MV-4-11 (cell line): ENCODE data around the gene ATP2A3.

Experiments used
- DNase-seq: peaks from one replicate; lab custom pipeline; 2025; lab: John Stamatoyannopoulos, UW

Gene ATP2A3

DNA sequence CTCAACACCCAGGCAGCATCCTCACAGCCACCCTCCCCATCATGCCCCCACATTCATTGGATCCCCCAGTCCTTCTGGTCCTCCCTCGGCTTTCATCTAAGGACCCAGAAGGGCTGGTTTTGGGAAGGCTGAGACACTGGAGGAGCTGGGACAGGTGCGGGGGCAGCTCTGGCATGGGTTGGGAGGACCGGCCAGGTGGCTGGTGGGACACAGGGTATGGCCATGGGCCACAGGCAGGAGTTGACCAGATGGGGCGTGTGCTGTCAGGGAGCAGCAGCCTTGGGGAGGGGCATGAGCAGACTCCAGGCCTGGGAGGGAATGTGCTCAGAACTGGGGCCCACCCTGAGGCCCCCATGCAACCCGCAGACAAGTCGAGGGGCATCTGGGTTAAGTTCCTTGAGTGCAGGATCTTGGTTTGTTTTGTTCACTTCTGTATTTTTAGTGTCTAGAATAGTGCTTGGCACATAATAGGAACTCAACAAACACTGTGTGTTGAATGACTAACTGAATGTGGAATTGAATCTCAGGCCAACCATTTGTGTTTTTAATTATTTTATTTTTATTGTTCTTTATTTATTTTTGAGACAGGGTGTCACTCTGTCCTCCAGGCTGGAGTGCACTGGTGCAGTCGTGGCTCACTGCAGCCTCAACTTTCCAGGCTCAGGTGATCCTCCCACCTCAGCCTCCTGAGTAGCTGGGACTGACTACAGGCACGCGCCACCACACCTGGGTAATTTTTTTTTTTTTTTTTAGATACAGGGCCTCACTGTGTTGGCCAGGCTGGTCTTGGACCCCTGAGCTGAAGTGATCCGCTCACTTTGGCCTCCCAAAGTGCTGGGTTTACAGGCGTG is 53.6 kb downstream of the ATP2A3 start:
- no peak for DNase-seq

DNA sequence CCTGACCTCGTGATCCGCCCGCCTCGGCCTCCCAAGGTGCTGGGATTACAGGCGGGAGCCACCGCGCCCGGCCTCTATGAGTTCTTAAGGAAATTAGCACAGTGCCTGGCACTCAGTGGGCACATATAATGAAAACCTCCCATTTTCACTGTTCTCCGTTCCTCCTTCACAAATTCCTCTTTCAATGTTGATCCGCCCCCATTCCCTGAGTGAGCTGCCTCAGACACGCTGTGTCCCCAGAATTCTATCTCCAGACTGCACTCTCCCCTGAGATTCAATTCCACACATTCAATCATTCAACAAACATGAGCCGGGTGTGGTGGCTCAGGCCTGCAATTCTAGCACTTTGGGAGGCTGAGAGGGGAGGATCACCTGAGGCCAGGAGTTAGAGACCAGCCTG is 55.0 kb downstream of the ATP2A3 start:
- no peak for DNase-seq

DNA sequence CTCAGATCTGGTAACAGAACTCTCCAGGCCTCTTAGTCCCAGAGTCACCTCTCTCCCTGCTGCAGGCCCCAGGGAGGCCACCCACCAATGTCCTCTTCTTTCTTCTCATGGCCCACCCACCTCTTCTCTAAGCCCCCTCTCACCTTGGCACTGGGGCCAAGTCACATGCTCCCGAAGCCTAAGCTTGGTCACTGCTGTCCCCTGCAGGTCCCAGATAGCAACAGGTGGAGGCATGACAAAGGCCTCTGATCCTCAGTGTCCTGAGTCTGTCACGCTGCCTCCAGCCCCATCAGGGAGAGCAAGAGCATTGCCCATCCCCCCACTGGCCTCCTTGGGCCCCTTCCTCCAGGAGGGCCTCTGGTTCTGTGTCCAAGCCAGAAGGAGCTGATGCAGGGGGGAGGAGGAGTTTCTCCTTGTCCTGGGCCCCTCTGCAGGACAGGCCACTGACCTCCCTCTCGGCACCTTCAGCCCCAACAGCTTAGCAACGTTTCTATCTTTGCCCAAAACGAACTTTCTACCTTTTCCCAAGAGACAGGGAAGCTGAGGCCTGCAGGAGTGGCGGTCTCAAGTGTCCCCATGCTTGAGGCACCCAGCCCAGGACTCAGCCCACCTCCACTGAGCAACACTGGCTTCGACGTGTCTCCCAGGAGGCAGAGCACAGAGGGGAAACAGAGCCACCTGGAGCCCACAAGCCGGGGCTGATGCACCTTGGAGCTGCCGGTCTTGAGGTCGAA is 56.6 kb downstream of the ATP2A3 start:
- DNase-seq: no peak

DNA sequence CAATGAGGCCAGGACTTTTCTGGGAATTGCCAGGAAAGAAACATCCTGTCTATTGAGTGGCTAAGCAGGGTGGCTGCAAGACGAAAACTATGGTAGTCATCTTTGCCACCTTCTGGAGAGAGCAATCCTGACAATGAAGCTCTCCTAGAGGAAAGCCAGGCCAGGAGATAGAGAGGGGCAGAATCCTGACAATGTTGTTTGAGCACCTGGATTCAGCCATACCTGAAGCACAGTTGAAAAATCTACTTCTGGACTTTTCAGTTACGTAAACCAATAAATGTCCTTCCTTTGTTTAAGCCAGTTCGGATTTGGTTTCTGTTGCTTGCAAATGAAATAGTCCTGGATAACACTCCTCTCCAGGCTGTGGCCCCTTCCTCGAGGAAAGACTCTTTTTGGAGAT is 57.4 kb downstream of the ATP2A3 start:
- no peak for DNase-seq

DNA sequence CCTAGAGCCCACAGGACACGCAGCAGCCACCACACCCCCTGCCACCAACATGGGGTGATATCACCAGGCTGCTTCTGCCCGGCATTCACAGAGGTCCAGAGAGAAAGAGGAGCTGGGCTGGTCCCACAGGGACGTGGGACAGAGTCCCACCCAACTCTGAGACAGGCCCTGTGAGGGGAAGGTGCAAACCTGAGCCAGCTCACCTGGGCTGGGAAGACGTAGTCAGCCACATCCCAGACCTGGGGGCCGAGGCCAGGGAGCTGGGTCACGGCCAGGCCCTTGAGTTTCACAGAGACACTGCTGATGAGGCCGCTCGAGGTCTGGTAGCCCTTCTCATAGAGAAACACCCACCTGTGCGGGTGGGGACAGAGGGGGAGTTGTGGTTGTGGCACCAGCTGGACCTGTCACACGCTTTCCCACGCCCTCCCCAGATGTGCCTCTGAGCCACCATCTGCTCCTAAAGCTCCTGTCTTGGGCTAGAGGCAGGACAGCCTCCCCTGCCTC is 59.2 kb downstream of the ATP2A3 start:
- no peak for DNase-seq

DNA sequence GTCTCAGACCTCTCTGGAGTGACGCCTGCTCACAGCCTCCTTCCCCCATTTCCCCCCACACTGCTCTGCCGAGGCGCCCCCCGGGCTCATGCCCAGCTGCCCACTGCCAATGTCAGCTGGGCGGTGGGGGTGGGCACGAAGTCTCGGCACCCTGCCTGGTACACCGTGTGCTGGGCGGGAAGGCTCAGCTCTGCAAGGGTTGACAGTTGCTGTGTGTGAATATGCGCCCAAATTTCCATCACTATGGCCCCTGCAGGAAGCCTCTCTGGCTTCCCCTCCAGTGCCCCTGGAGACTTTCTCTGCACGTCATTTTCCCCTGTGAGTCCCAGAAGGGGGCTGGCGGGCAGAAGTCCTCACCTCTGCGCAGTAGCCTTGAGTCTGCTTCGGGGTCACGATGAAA is 59.7 kb downstream of the ATP2A3 start:
- DNase-seq: no peak

DNA sequence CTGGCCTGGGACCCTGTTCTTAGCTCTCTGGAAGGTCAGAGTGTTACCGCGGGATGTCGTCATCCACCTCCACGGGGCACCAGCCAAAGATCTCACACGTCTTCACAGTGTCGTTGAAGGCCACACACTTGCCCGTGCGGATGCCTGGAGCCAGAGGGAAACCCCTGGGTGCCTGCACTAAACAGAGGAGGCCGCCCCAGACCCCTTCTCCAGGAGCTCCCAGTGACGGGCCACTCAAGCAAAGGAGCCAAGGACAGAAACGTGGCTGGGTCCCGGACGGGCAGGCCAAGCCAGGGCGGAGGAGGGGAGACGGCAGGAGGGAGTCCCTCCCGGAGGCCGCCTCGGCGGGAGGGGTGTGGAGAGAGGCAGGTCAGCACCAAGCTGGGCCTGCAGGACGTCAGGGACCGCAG is 60.4 kb downstream of the ATP2A3 start:
- no peak for DNase-seq

DNA sequence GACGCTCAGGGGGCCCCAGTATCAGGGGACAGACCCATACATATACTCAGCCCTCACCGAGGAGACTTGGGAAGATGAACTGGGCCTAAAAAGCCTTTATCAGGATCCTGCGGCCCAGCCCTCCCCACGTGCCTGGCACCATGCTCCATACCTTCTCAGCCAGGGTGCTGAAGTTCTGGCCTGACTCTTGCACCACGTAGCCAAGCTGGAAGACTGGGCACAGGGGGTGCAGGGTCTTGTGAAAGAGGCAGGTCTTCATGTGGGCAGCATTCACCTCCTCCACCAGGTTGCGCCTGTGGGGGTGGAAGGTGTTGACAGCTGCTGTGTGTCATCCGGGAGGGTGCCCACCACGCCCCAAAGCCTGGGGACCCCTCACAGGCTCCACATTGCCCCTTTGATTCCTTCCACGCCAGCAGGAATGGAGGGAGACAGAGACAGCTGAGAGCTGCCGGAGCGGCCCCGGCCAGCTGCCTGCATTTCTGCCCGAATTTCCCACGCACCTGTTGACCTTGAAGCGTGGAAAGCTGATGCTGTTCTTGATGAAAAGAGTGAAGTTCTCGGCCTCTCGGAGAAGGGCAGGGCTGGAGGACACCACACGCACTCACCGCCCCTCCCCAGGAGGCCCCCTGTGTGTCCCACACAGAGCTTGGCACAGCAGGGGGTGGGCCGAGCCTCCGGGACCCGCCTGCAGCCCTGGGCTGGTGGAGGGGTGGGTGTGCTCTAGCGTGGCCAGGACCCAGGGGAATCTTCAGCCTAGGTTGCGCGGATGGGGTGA is 61.0 kb downstream of the ATP2A3 start:
- no peak for DNase-seq

DNA sequence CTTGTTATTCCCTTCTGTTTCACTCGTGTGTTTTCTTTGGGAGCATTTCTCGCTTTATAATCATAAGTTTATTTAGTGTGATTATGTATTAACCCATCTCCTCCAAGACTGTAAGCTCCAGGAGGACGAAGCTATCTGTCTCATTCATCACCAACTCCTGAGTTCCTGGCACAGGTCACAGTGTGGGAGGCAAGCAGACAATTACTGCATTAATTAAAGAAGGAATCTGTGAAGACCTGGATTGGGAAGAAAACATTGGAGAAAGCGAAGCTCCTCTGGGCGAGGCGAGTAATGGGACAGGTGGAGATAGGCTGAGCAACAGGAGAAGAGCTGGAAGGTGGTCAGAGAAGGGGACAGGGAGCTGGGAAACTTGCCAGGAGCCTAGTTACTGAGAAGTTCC is 63.6 kb downstream of the ATP2A3 start:
- no peak for DNase-seq

DNA sequence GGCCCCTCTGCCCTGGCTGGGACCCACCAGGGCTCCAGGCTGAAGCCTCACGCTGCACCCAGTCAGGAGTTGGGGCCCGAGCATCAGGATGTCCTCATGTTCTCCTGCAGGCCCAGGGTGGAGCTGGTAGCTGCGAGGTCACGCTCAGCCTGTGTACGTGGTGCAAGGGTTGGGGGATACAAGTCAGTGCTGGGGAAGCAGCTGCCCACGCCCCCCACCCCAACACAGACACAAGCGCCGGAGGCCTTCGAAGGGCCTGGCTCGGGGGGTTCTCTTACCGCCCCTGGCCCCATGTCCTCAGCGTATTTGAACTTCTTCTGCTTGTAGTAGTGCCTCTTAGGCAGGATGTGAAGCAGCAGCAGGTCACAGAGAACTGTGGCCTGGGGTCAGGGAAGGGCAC is 66.5 kb downstream of the ATP2A3 start:
- no peak for DNase-seq

DNA sequence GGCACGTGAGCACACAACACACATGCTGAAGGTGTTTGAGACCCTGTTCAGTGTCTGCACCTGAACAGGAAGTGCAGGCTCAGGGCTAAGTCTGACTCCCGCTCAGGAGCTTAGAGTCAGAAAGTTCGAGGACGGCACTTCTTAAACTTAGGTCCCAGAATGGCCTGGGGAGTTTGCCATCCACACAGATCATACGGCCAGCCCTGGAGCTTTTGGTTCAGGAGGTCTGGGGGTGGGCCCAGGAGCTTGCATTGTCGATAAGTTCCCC is 67.3 kb downstream of the ATP2A3 start:
- no peak for DNase-seq

DNA sequence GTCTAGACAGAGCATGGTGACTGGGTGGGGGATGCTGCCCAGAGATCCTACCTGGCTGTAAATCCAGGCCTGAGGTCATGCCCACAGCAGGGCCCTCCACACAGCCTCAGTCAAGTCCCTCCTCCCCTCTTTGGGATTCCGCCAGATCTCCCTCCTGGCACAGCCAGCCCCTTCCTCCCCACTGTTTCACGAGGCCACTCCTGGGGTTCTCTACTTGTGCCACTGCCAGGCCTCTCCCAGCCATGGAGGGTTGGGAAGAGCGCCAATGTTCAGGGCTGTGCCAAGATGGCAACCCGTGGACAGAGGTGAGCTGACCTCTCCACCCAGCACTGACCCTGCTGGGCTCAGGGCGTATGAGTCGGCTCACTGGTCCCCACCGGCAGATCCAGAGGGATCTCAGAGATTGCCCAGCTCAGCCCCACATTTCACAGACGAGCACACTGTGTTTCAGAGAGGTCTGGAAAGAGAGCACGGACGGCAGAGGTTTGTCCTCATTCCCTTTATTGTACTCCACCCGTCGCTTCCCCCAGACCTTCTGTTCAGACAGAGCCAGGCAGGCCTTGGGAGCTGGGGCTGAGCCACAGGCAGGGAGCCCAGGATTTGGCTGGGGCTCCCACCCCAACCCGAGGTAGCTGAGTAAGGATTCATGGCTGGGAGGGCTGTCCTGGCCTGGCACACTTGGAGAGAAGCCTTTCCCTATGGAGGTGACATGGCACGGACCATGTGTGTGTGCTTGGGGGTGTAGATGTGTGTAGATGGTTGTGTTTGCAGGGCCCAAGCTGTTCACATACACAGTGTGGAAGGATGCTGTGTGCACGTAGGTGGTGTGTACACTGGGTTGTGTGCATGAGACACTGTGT is 67.9 kb downstream of the ATP2A3 start:
- no peak for DNase-seq

DNA sequence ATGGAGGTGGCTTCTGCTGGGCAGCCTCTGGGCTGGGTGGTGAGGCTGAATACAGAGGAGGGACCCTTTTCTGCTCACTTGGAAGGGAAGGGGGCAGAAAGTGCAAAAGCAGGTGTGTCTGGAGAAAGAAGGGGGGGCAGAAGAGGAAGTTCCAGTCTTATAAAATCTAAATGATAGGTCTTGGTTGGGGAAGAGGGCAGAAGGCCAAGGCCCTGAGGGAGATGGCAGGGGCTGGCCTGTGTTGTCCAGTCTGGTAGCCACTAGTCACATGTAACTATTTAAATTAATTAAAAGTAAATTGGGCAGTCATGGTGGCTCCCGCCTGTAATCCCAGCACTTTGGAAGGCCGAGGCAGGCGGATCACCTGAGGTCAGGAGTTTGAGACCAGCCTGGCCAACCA is 68.9 kb downstream of the ATP2A3 start:
- no peak for DNase-seq

DNA sequence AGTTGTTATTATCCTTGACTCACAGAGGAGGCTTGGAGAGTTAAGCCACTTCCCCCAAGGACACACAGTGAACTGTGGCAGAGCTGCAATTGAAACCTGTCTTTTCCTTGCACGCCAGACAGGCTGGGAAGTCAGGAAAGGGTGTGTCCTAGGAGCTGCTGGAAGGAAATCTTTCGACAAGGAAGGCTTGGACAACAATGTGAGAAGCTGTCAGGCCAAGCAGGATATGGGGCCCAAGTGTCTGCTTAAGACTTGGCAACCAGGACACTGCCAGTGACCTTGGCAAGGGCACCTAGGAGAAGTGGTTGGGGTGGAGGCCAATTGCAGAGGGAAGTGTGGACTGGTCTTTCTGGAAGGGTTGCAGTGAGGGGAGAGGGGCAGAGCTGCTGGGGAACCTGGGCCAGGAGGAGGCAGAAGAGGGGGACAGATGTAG is 69.3 kb downstream of the ATP2A3 start:
- DNase-seq: peak; percentile 72

DNA sequence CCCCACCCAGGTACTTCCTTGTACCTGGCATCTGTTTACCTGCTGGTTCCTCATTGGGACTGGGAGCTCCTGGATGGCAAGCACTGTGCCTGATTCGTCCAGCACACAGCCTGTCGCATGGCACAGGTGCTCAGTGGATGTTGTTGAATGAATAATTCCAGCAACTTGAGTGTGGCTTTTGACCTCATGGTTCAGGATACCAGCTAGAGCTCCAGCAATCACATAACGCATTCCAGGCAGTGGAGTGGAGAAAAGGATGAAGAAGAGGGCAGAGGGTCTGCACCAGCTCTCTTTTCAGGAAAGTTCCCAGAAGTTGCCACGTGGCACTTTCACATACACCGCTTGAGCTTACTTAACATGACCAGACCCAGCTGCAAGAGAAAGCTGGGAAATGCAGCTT is 70.0 kb downstream of the ATP2A3 start:
- peak; percentile 8 for DNase-seq

DNA sequence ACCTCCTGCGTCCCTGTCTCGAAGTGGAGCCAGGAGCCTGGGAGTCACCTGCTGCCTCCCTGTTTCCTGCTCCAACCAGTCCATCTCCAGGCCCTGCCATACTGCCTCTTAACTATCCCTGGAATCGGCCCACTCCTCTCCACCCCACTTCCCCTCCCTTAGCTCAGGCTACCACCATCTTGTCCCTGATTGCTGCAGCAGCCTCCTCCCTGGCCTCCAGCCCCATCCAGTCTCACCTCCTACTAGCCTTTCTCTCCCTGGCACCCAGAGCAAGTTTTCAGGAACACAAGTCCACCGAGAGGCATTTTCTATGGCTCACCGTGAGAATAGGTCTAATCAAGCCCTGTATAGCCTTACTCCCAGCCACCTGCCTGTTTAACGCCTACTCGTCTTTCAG is 70.5 kb downstream of the ATP2A3 start:
- DNase-seq: no peak

DNA sequence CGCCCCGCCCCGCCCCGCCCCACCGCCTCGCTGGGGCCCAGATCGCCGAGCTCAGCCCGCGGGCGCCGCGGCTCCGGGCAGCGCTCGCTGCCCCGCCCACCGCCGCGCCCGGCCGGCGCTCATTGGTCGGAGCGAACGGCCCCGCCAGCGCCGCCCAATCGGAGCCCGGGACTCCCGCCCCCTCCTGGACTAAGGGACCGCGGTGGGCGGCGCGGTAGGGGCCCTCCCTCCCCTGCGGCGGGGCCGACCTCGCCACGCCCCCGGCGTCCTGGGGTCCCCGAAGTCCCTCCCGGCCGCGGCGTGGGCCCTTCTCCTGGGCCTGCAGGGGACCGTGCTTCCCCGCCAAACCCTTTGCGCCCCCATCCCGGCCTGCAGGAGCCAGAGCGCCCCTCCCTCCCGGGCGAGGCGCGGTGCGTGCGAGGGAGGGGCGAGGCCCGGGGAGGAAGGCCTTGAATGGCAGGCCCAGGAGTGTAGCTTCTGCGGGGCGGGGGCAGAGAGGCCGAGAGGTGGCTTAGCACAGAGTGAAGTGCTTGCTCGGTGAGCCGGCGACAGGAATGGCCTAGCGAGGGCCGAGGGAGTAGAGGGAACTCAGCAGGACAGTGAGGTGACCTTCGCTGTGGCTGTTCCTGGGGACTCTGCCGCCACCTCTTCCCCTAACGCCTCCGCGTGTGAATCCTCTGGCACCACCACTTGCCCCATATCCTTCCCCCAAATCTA is 71.1 kb downstream of the ATP2A3 start, which contains the start of gene CAMKK1:
Gene CAMKK1, minus strand, starts transcription at position 51 of the 717 bp plus-strand sequence. CDS start 7,366 bp downstream, outside the sequence.
- peak; percentile 77 for DNase-seq

DNA sequence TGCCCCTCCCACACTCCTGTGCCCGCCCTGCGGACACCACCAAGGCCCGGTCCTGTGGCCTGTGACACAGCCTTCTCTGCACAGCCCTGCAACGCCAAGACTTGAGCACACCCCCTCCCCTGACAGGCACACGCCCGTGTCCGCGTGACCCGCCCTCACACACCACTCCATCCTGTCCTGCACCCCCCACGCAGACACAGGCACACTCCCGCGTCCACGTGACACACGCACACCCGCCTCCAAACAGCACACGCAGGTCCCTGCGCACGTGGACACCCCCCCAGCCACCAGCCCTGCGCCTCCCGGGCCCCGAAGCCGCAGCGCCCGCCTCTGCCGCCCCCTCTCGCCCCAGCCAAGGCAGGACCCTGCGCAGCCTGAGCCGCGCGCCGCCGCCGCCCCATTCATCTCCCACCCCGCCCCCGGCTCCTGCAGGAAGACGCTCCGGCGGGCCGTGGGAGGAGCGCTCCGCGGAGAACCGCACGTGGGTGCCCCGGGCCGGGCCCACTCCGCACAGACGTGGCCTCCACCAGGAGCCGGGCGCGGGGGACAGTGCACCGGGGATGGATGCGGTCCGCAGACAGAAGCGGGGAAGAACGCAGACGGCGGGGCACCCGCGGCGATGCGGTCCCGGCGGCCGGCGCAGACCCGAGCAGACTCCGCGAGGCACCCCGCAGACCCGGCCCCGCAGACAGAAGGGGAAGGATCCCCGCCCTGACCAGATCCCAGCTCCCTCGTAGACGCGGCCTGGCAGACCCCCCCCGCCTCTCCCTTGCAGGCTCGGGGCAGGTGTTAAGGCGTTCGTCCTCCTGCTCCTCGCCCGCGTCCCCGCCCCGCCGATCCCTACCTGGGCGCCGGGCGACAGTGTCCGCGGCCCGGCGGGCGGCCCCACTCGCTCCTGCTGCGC is 71.9 kb downstream of the ATP2A3 start:
- peak; percentile 76 for DNase-seq

DNA sequence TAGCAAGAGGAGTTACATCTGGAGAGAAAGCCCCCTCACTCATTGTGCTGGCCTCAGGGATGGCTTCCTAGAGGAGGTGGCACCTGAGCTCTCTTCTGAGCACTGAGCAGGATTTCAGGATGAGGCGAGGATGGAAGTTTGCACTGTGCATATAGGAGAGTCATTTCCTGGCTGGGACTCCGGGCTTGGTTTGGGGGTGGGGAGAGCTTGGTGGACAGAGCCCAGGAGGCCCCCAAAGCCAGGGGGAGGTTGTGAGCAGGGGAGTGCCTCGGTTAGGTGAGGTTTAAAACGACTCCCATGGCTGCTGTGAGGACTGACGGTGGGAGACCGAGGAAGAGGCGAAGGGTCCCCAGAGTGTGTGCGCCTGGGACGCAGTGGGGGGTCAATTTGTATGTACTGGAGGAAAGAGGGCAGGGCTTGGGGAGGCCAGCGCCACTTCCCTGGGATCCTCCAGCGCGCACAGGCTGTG is 72.6 kb downstream of the ATP2A3 start:
- no peak for DNase-seq

DNA sequence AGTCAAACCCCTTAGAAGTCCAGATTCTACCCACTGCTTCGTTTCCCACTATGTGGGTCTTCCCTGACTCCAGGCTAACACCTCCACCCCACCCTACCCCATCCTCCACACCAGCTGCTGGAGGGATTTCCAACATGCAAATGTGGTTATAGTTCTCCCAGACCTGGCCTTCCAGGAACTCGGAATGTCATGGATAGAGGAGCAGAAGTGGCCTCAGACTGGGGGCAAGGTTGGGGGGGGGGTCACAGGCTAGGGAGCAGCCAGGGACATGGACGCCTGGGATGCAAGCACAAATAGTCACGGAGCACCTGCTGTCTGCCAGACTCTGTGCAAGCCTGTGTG is 73.4 kb downstream of the ATP2A3 start:
- no peak for DNase-seq
